Mucosa of stomach (tissue), 1 donor: ENCODE measurements around the gene CDRT4.

Experiments used
- H3K27me3 ChIP-seq: one replicate; pipeline ENCODE4 v1.7.0; 2013; ENCODE audit warnings: mild to moderate bottlenecking, low read length; ENCODE audit not compliant: control insufficient read depth, insufficient read depth
- H3K36me3 ChIP-seq: one replicate; pipeline ENCODE4 v1.7.0; 2013; ENCODE audit warnings: low read length; ENCODE audit not compliant: control insufficient read depth, insufficient read depth
- H3K4me1 ChIP-seq: one replicate; pipeline ENCODE4 v1.7.0; 2013; ENCODE audit warnings: mild to moderate bottlenecking, low read length; ENCODE audit not compliant: control insufficient read depth, insufficient read depth
- H3K4me3 ChIP-seq: one replicate; pipeline ENCODE4 v1.7.0; 2013; ENCODE audit warnings: low read length
- H3K9ac ChIP-seq: one replicate; pipeline ENCODE4 v1.7.0; 2013; ENCODE audit warnings: mild to moderate bottlenecking, low read length, moderate library complexity
- H3K9me3 ChIP-seq: one replicate; pipeline ENCODE4 v1.7.0; 2013; ENCODE audit warnings: mild to moderate bottlenecking, low read length, moderate library complexity; ENCODE audit not compliant: control insufficient read depth
- donor health status: Pancreatic carcinoma.

The CDRT4 gene

GRCh38 chr17:15469260-15469659, 1.8 kb upstream of the CDRT4 start:
- no peak overlapping the region for H3K9ac ChIP-seq
- no peaks in the 10 kb centered on the region for H3K27me3 ChIP-seq
- no peaks in the 10 kb centered on the region for H3K4me1 ChIP-seq
- no peaks in the 10 kb centered on the region for H3K36me3 ChIP-seq
- H3K4me3 ChIP-seq: no peak overlapping the region
- no peaks in the 10 kb centered on the region for H3K9me3 ChIP-seq

- Histone ChIP-seq H3K4me3 (no peak overlapping the region), H3K36me3 (no peaks in the 10 kb centered on the region), H3K9ac (no peak overlapping the region), H3K9me3 (no peaks in the 10 kb centered on the region), H3K27me3 (no peaks in the 10 kb centered on the region), H3K4me1 (no peaks in the 10 kb centered on the region)
Observed at GRCh38 chr17:15468126-15468525, 705 bp upstream of the CDRT4 start.

GRCh38 chr17:15466131-15466530, 1.3 kb downstream of the CDRT4 start:
- H3K4me1 ChIP-seq: peaks cover 3% of the 10 kb centered on the region
- no peaks in the 10 kb centered on the region for H3K36me3 ChIP-seq
- no peaks in the 10 kb centered on the region for H3K9me3 ChIP-seq
- H3K9ac ChIP-seq: no peak overlapping the region
- no peaks in the 10 kb centered on the region for H3K27me3 ChIP-seq
- no peak overlapping the region for H3K4me3 ChIP-seq

- H3K9ac ChIP-seq: no peak overlapping the region
- H3K27me3 ChIP-seq: no peaks in the 10 kb centered on the region
- no peaks in the 10 kb centered on the region for H3K9me3 ChIP-seq
- no peak overlapping the region for H3K4me3 ChIP-seq
- no peaks in the 10 kb centered on the region for H3K36me3 ChIP-seq
- H3K4me1 ChIP-seq: peaks cover 3% of the 10 kb centered on the region
Observed at GRCh38 chr17:15465045-15465701, 2.2 kb downstream of the CDRT4 start.

GRCh38 chr17:15464231-15464985, 3.0 kb downstream of the CDRT4 start:
- H3K9ac ChIP-seq: no peak overlapping the region

GRCh38 chr17:15462976-15463772, 4.2 kb downstream of the CDRT4 start:
- Histone ChIP-seq H3K9me3 (no peaks in the 10 kb centered on the region), H3K27me3 (no peaks in the 10 kb centered on the region), H3K4me3 (no peak overlapping the region), H3K36me3 (no peaks in the 10 kb centered on the region), H3K4me1 (peaks cover 3% of the 10 kb centered on the region), H3K9ac (no peak overlapping the region)

More at GRCh38 chr17:15464231-15464985, 3.0 kb downstream of the CDRT4 start:
- Histone ChIP-seq H3K36me3 (no peaks in the 10 kb centered on the region), H3K4me3 (no peak overlapping the region), H3K27me3 (no peaks in the 10 kb centered on the region), H3K9me3 (no peaks in the 10 kb centered on the region), H3K4me1 (peaks cover 3% of the 10 kb centered on the region)

GRCh38 chr17:15457723-15458094, 9.7 kb downstream of the CDRT4 start:
- H3K9ac ChIP-seq: no peak overlapping the region
- H3K4me1 ChIP-seq: peaks cover 3% of the 10 kb centered on the region
- no peak overlapping the region for H3K4me3 ChIP-seq

GRCh38 chr17:15456972-15457722, 10.3 kb downstream of the CDRT4 start:
- Histone ChIP-seq H3K4me1 (peaks cover 3% of the 10 kb centered on the region), H3K27me3 (no peaks in the 10 kb centered on the region), H3K9me3 (no peaks in the 10 kb centered on the region), H3K4me3 (no peak overlapping the region), H3K36me3 (no peaks in the 10 kb centered on the region), H3K9ac (no peak overlapping the region)

More at GRCh38 chr17:15457723-15458094, 9.7 kb downstream of the CDRT4 start:
- no peaks in the 10 kb centered on the region for H3K9me3 ChIP-seq
- no peaks in the 10 kb centered on the region for H3K36me3 ChIP-seq
- no peaks in the 10 kb centered on the region for H3K27me3 ChIP-seq

GRCh38 chr17:15456496-15456895, 10.9 kb downstream of the CDRT4 start:
- no peaks in the 10 kb centered on the region for H3K27me3 ChIP-seq
- H3K4me1 ChIP-seq: peaks cover 3% of the 10 kb centered on the region
- no peaks in the 10 kb centered on the region for H3K36me3 ChIP-seq
- no peaks in the 10 kb centered on the region for H3K9me3 ChIP-seq
- H3K4me3 ChIP-seq: no peak overlapping the region
- no peak overlapping the region for H3K9ac ChIP-seq

GRCh38 chr17:15454346-15454745, 13.1 kb downstream of the CDRT4 start:
- H3K4me3 ChIP-seq: no peak overlapping the region
- H3K27me3 ChIP-seq: no peaks in the 10 kb centered on the region
- H3K9me3 ChIP-seq: no peaks in the 10 kb centered on the region
- H3K36me3 ChIP-seq: no peaks in the 10 kb centered on the region
- H3K4me1 ChIP-seq: peaks cover 3% of the 10 kb centered on the region
- no peak overlapping the region for H3K9ac ChIP-seq

GRCh38 chr17:15453782-15454181, 13.6 kb downstream of the CDRT4 start:
- Histone ChIP-seq H3K4me1 (peaks cover 3% of the 10 kb centered on the region), H3K9me3 (no peaks in the 10 kb centered on the region), H3K9ac (no peak overlapping the region), H3K4me3 (no peak overlapping the region), H3K27me3 (no peaks in the 10 kb centered on the region), H3K36me3 (no peaks in the 10 kb centered on the region)
